Heart left ventricle (tissue), 13 donors: ENCODE data around the gene SYNGR2.

ENCODE experiments used
- CTCF ChIP-seq, 12 donors: fragments of 200-600 bp; sonication (generic) in 4 of 12; IDR thresholded peaks; one replicate each; pipeline versions ENCODE4 v1.5.0 to v1.8.0; 2018 to 2022; ENCODE audit warnings: antibody characterized with exemption in 12 of 12, mild to moderate bottlenecking in 5 of 12
- POLR2A ChIP-seq, 2 donors: fragments of 450-650 bp; IDR thresholded peaks; one replicate each; pipeline ENCODE4 v1.6.1; 2017; ENCODE audit warnings: antibody characterized with exemption in 2 of 2, mild to moderate bottlenecking in 2 of 2, moderate library complexity in 2 of 2
- donor health status: ischemic (EF 13 %, LVEDD 7.1; RV severe dilation, severe dysfunction).
- donor health status: DM: no; HTN: yes; CAD: no.
- donor health status: DM: no; HTN: no; CAD: no.
- donor health status: ischemic (EF 25% LVEDD 6.9; RV normal size, moderate dysfunction).
- donor health status: ischemic (EF 25% LVEDD 5.7; RV mildly dilated, moderate dysfunction).
- donor health status: ischemic (EF 35%, LVEDD 5.7; RV mildly dilated, moderate dysfunction).
- donor health status: nonischemic (EF 11% LVEDD 7.7; RV severe dilation, severe dysfunction).
- donor health status: DM: yes; HTN: yes; CAD: no.
- donor health status: PGD.
- donor health status: ischemic (EF 29% LVEDD 5.4; RV normal size, mild dysfunction).
- donor health status: nonischemic (EF 23%, LVEDD 6.1; RV moderate dilation, normal function).

GRCh38 chr17:78179372-78179771 is 11.0 kb downstream of the SYNGR2 start:
- TF ChIP-seq CTCF (IDR thresholded peaks at IDR 0.05) = no peak
- no peak for TF ChIP-seq POLR2A (IDR thresholded peaks at IDR 0.05)
